Measurements from ENCODE around the gene ANKRD12.

The ANKRD12 gene

GRCh38 chr18:9177466-9177865, 40.9 kb downstream of the ANKRD12 start:
- H3K4me1 ChIP-seq (ENCODE audit: control insufficient read depth in 2 of 2, insufficient read depth in 2 of 2, low read length in 2 of 2), result no peaks in the 10 kb centered on the region
- no peaks in the 10 kb centered on the region for H3K27me3 ChIP-seq (ENCODE audit: control insufficient read depth in 2 of 2, insufficient read depth in 2 of 2, low read length in 2 of 2)
- no peaks in the 10 kb centered on the region for H3K36me3 ChIP-seq (ENCODE audit: control insufficient read depth in 2 of 2, insufficient read depth in 2 of 2, low read length in 2 of 2)
- H3K4me3 ChIP-seq (ENCODE audit: low read length in 2 of 2), result no peak overlapping the region
- H3K27ac ChIP-seq (ENCODE audit: low read depth in 2 of 2, low read length in 2 of 2), result no peak overlapping the region
- no peak overlapping the region for H3K9ac ChIP-seq (ENCODE audit: low read depth in 1 of 2, low read length in 2 of 2)
- no peaks in the 10 kb centered on the region for H3K9me3 ChIP-seq (ENCODE audit: control insufficient read depth in 2 of 2, low read length in 2 of 2)

GRCh38 chr18:9178557-9178956, 42.0 kb downstream of the ANKRD12 start:
- no peaks in the 10 kb centered on the region for H3K4me1 ChIP-seq (ENCODE audit: control insufficient read depth in 2 of 2, insufficient read depth in 2 of 2, low read length in 2 of 2)
- H3K27me3 ChIP-seq (ENCODE audit: control insufficient read depth in 2 of 2, insufficient read depth in 2 of 2, low read length in 2 of 2), result no peaks in the 10 kb centered on the region
- no peaks in the 10 kb centered on the region for H3K9me3 ChIP-seq (ENCODE audit: control insufficient read depth in 2 of 2, low read length in 2 of 2)
- H3K36me3 ChIP-seq (ENCODE audit: control insufficient read depth in 2 of 2, insufficient read depth in 2 of 2, low read length in 2 of 2), result peaks cover 4 to 7% of the 10 kb centered on the region in 2 donors
- H3K27ac ChIP-seq (ENCODE audit: low read depth in 2 of 2, low read length in 2 of 2), result no peak overlapping the region
- H3K9ac ChIP-seq (ENCODE audit: low read depth in 1 of 2, low read length in 2 of 2), result no peak overlapping the region
- H3K4me3 ChIP-seq (ENCODE audit: low read length in 2 of 2), result no peak overlapping the region

- Histone ChIP-seq H3K36me3 (ENCODE audit: control insufficient read depth in 2 of 2, insufficient read depth in 2 of 2, low read length in 2 of 2) (peaks cover 7 to 8% of the 10 kb centered on the region in 2 donors), H3K4me3 (ENCODE audit: low read length in 2 of 2) (no peak overlapping the region), H3K4me1 (ENCODE audit: control insufficient read depth in 2 of 2, insufficient read depth in 2 of 2, low read length in 2 of 2) (no peaks in the 10 kb centered on the region), H3K9ac (ENCODE audit: low read depth in 1 of 2, low read length in 2 of 2) (no peak overlapping the region), H3K9me3 (ENCODE audit: control insufficient read depth in 2 of 2, low read length in 2 of 2) (no peaks in the 10 kb centered on the region), H3K27me3 (ENCODE audit: control insufficient read depth in 2 of 2, insufficient read depth in 2 of 2, low read length in 2 of 2) (no peaks in the 10 kb centered on the region), H3K27ac (ENCODE audit: low read depth in 2 of 2, low read length in 2 of 2) (no peak overlapping the region)
Observed at GRCh38 chr18:9181275-9181674, 44.7 kb downstream of the ANKRD12 start.

GRCh38 chr18:9182852-9183399, 46.3 kb downstream of the ANKRD12 start:
- H3K9ac ChIP-seq (ENCODE audit: low read depth in 1 of 2, low read length in 2 of 2), result no peak overlapping the region
- peaks cover 7 to 9% of the 10 kb centered on the region in 2 donors for H3K36me3 ChIP-seq (ENCODE audit: control insufficient read depth in 2 of 2, insufficient read depth in 2 of 2, low read length in 2 of 2)
- no peaks in the 10 kb centered on the region for H3K9me3 ChIP-seq (ENCODE audit: control insufficient read depth in 2 of 2, low read length in 2 of 2)
- no peaks in the 10 kb centered on the region for H3K27me3 ChIP-seq (ENCODE audit: control insufficient read depth in 2 of 2, insufficient read depth in 2 of 2, low read length in 2 of 2)
- no peak overlapping the region for H3K27ac ChIP-seq (ENCODE audit: low read depth in 2 of 2, low read length in 2 of 2)
- H3K4me3 ChIP-seq (ENCODE audit: low read length in 2 of 2), result no peak overlapping the region
- peaks cover 0 to under 1% of the 10 kb centered on the region in 2 donors for H3K4me1 ChIP-seq (ENCODE audit: control insufficient read depth in 2 of 2, insufficient read depth in 2 of 2, low read length in 2 of 2)

DNA sequence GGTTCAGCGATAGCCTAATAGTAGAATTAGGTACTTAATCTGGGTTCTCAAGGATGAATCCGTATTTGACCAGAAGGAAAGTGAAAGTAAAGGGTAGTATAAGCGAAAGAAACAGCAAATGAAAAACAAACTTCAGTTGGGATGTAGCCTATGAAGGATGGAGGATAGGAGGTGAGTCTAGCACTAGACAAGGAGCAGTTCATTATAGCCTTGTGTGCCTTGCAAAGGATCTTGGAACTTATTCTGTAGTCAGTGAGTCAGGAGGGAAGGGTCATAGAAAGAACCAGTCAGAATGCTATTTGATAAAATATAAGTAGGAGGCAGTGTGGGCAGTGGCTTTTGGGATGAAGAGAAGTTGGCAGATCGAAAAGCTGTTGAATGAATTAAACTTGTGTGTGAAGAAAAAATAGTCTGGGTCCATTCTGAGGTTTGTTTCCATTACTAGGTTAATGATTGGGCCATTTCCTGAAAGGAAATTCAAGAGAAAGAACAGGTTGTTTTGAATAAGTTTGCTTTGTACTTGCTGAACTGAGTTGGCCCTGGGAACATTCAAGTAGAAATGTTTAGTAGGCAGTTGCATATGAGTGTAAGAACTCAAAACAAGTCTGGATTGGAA, 48.5 kb downstream of the ANKRD12 start:
- Histone ChIP-seq H3K36me3 (ENCODE audit: control insufficient read depth in 2 of 2, insufficient read depth in 2 of 2, low read length in 2 of 2) (peaks cover 7 to 13% of the 10 kb centered on the region in 2 donors), H3K4me1 (ENCODE audit: control insufficient read depth in 2 of 2, insufficient read depth in 2 of 2, low read length in 2 of 2) (peaks cover 0 to 8% of the 10 kb centered on the region in 2 donors), H3K9me3 (ENCODE audit: control insufficient read depth in 2 of 2, low read length in 2 of 2) (no peaks in the 10 kb centered on the region), H3K4me3 (ENCODE audit: low read length in 2 of 2) (no peak overlapping the region), H3K27ac (ENCODE audit: low read depth in 2 of 2, low read length in 2 of 2) (no peak overlapping the region), H3K9ac (ENCODE audit: low read depth in 1 of 2, low read length in 2 of 2) (no peak overlapping the region), H3K27me3 (ENCODE audit: control insufficient read depth in 2 of 2, insufficient read depth in 2 of 2, low read length in 2 of 2) (no peaks in the 10 kb centered on the region)

DNA sequence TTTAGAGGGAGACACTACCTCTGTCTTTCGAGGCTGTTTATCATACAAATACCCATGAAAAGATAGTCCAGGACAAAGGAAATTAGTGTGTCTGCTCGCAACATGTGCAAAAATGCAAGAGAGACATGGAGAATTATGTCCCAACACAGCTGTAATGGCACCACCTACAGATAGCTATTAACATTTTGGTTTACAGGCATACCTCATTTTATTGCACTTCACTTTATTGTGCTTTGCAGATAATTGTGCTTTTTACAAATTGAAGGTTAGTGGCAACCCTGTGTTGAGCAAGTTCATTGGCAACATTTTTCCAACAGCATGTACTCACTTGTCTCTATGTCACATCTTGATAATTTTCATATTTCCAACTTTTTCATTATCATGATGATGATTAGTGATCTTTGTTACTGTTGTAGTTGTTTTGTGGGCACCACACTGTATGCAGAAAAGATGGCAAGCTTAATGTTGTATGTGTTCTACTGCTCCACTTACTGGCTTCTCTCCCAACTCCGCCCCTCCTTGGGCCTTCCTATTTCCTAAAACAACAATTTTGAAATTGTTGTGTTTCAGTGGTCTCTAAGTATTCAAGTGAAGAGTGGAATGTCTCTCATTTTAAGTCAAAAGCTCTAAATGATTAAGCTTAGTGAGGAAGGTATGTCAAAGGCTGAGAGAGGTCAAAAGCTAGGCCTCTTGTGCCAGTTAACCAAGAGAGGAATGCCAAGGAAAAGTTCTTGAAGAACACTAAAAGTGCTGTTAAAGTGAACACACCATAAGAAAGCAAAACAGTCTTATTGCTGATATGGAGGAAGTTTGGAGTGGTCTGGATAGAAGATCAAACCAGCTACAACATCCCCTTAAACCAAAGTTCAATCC, 52.0 kb downstream of the ANKRD12 start:
- H3K4me3 ChIP-seq (ENCODE audit: low read length in 2 of 2), result no peak overlapping the region
- no peaks in the 10 kb centered on the region for H3K27me3 ChIP-seq (ENCODE audit: control insufficient read depth in 2 of 2, insufficient read depth in 2 of 2, low read length in 2 of 2)
- H3K27ac ChIP-seq (ENCODE audit: low read depth in 2 of 2, low read length in 2 of 2), result no peak overlapping the region
- H3K4me1 ChIP-seq (ENCODE audit: control insufficient read depth in 2 of 2, insufficient read depth in 2 of 2, low read length in 2 of 2), result peaks cover 0 to 8% of the 10 kb centered on the region in 2 donors
- H3K9ac ChIP-seq (ENCODE audit: low read depth in 1 of 2, low read length in 2 of 2), result no peak overlapping the region
- no peaks in the 10 kb centered on the region for H3K9me3 ChIP-seq (ENCODE audit: control insufficient read depth in 2 of 2, low read length in 2 of 2)
- peaks cover 0 to 12% of the 10 kb centered on the region in 2 donors for H3K36me3 ChIP-seq (ENCODE audit: control insufficient read depth in 2 of 2, insufficient read depth in 2 of 2, low read length in 2 of 2)

DNA sequence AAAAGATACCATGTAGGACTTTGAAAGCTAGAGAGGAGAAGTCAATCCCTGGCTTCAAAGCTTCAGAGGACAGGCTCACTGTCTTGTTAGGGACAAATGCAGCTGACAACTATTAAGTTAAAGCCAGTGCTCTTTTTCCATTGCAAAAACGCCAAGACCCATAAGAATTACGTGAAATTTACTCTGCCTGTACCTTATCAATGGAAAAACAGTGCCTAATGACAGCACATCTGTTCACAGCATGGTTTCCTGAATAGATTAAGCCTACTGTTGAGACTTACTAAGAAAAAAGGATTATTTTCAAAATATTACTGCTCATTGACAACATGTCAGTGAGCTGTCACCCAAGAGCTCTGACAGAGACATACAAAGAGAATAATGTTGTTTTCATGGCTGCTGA, 52.9 kb downstream of the ANKRD12 start:
- H3K27ac ChIP-seq (ENCODE audit: low read depth in 2 of 2, low read length in 2 of 2), result no peak overlapping the region
- H3K9ac ChIP-seq (ENCODE audit: low read depth in 1 of 2, low read length in 2 of 2), result no peak overlapping the region
- peaks cover 0 to 9% of the 10 kb centered on the region in 2 donors for H3K36me3 ChIP-seq (ENCODE audit: control insufficient read depth in 2 of 2, insufficient read depth in 2 of 2, low read length in 2 of 2)
- H3K4me1 ChIP-seq (ENCODE audit: control insufficient read depth in 2 of 2, insufficient read depth in 2 of 2, low read length in 2 of 2), result peaks cover 0 to 8% of the 10 kb centered on the region in 2 donors
- no peaks in the 10 kb centered on the region for H3K9me3 ChIP-seq (ENCODE audit: control insufficient read depth in 2 of 2, low read length in 2 of 2)
- no peak overlapping the region for H3K4me3 ChIP-seq (ENCODE audit: low read length in 2 of 2)
- H3K27me3 ChIP-seq (ENCODE audit: control insufficient read depth in 2 of 2, insufficient read depth in 2 of 2, low read length in 2 of 2), result no peaks in the 10 kb centered on the region

- H3K9ac ChIP-seq (ENCODE audit: low read depth in 1 of 2, low read length in 2 of 2), result no peak overlapping the region
- H3K27me3 ChIP-seq (ENCODE audit: control insufficient read depth in 2 of 2, insufficient read depth in 2 of 2, low read length in 2 of 2), result no peaks in the 10 kb centered on the region
- H3K36me3 ChIP-seq (ENCODE audit: control insufficient read depth in 2 of 2, insufficient read depth in 2 of 2, low read length in 2 of 2), result peaks cover 2 to 21% of the 10 kb centered on the region in 2 donors
- no peak overlapping the region for H3K4me3 ChIP-seq (ENCODE audit: low read length in 2 of 2)
- H3K27ac ChIP-seq (ENCODE audit: low read depth in 2 of 2, low read length in 2 of 2), result no peak overlapping the region
- no peaks in the 10 kb centered on the region for H3K9me3 ChIP-seq (ENCODE audit: control insufficient read depth in 2 of 2, low read length in 2 of 2)
- peaks cover 0 to 8% of the 10 kb centered on the region in 2 donors for H3K4me1 ChIP-seq (ENCODE audit: control insufficient read depth in 2 of 2, insufficient read depth in 2 of 2, low read length in 2 of 2)
Observed at GRCh38 chr18:9191658-9192256, 55.2 kb downstream of the ANKRD12 start.

GRCh38 chr18:9193031-9193430, 56.5 kb downstream of the ANKRD12 start:
- H3K4me1 ChIP-seq (ENCODE audit: control insufficient read depth in 2 of 2, insufficient read depth in 2 of 2, low read length in 2 of 2), result peaks cover 0 to 6% of the 10 kb centered on the region in 2 donors
- H3K9me3 ChIP-seq (ENCODE audit: control insufficient read depth in 2 of 2, low read length in 2 of 2), result no peaks in the 10 kb centered on the region
- H3K27me3 ChIP-seq (ENCODE audit: control insufficient read depth in 2 of 2, insufficient read depth in 2 of 2, low read length in 2 of 2), result no peaks in the 10 kb centered on the region
- no peak overlapping the region for H3K27ac ChIP-seq (ENCODE audit: low read depth in 2 of 2, low read length in 2 of 2)
- peaks cover 2 to 19% of the 10 kb centered on the region in 2 donors for H3K36me3 ChIP-seq (ENCODE audit: control insufficient read depth in 2 of 2, insufficient read depth in 2 of 2, low read length in 2 of 2)
- H3K4me3 ChIP-seq (ENCODE audit: low read length in 2 of 2), result no peak overlapping the region
- H3K9ac ChIP-seq (ENCODE audit: low read depth in 1 of 2, low read length in 2 of 2), result no peak overlapping the region

GRCh38 chr18:9196568-9196967, 60.0 kb downstream of the ANKRD12 start:
- Histone ChIP-seq H3K4me3 (ENCODE audit: low read length in 2 of 2) (no peak overlapping the region), H3K9me3 (ENCODE audit: control insufficient read depth in 2 of 2, low read length in 2 of 2) (no peaks in the 10 kb centered on the region), H3K9ac (ENCODE audit: low read depth in 1 of 2, low read length in 2 of 2) (no peak overlapping the region), H3K27ac (ENCODE audit: low read depth in 2 of 2, low read length in 2 of 2) (no peak overlapping the region), H3K4me1 (ENCODE audit: control insufficient read depth in 2 of 2, insufficient read depth in 2 of 2, low read length in 2 of 2) (no peaks in the 10 kb centered on the region), H3K27me3 (ENCODE audit: control insufficient read depth in 2 of 2, insufficient read depth in 2 of 2, low read length in 2 of 2) (no peaks in the 10 kb centered on the region), H3K36me3 (ENCODE audit: control insufficient read depth in 2 of 2, insufficient read depth in 2 of 2, low read length in 2 of 2) (peaks cover 2 to 16% of the 10 kb centered on the region in 2 donors)

Data from mucosa of rectum (tissue), 2 donors.